Ishikawa (cell line): ENCODE results near the gene MRPL36.

ENCODE experiments used
- CEBPB ChIP-seq: IDR thresholded peaks from 2 replicates; pipeline ENCODE4 v1.6.1; 2012
- CREB1 ChIP-seq: IDR thresholded peaks from 2 replicates; pipeline ENCODE4 v1.6.1; 2012; ENCODE audit warnings: low read depth
- EGR1 ChIP-seq: IDR thresholded peaks from 2 replicates; pipeline ENCODE4 v1.6.1; 2012
- EP300 ChIP-seq: IDR thresholded peaks from 2 replicates; pipeline ENCODE4 v1.6.1; 2012; ENCODE audit warnings: borderline replicate concordance
- FOXM1 ChIP-seq: IDR thresholded peaks from 2 replicates; pipeline ENCODE4 v1.6.1; 2012; ENCODE audit warnings: low read depth, borderline replicate concordance
- NFIC ChIP-seq: IDR thresholded peaks from 2 replicates; pipeline ENCODE4 v1.6.1; 2012
- RAD21 ChIP-seq: IDR thresholded peaks from 2 replicates; pipeline ENCODE4 v1.6.1; 2012; ENCODE audit warnings: low read depth
- TAF1 ChIP-seq: IDR thresholded peaks from 2 replicates; pipeline ENCODE4 v1.6.1; 2012; ENCODE audit warnings: low read depth, mild to moderate bottlenecking
- TCF12 ChIP-seq: IDR thresholded peaks from 2 replicates; pipeline ENCODE4 v1.6.1; 2012; ENCODE audit warnings: low read depth
- TEAD4 ChIP-seq: IDR thresholded peaks from 2 replicates; pipeline ENCODE4 v1.6.1; 2012
- USF1 ChIP-seq: IDR thresholded peaks from 2 replicates; pipeline ENCODE4 v1.6.1; 2012
- YY1 ChIP-seq: IDR thresholded peaks from 2 replicates; pipeline ENCODE4 v1.6.1; 2012; ENCODE audit warnings: low read depth
- ZBTB7A ChIP-seq: IDR thresholded peaks from 2 replicates; pipeline ENCODE4 v1.6.1; 2012; ENCODE audit warnings: low read depth
- TF ChIP-seq, protein P1 (sequence below): IDR thresholded peaks from 2 replicates; pipeline ENCODE4 v1.6.1; 2012; ENCODE audit warnings: low read depth, mild to moderate bottlenecking
- TF ChIP-seq, protein P2 (sequence below): IDR thresholded peaks from 2 replicates; pipeline ENCODE4 v1.6.1; 2012

MRPL36 gene

DNA sequence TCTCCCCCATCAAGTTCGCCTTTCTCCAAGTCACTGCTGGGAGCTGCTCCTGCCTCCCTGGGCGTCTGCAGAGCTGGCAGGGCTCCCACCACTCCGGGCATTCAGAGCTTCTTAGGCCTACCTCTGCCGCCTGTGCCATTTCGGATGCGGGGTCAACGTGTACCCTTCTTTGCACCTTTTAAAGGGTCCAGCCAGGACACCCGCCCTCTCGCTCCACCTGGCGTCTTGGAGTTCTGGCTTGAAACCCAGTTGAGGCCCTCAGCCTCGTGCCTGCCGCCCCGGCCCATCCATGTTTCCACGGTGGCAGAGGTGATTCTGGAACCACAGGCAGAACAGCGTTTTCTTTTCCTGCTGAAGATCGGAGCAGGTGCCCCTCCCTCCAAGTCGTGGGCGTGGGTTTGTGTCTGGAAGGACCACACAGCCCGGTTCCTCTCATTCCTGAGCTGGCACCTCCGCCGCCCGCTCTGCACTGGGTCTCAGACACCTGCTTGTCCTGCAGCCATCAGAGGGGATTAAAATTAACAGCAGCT lies 34.5 kb upstream of the MRPL36 start:
- TF ChIP-seq, protein P1, sequence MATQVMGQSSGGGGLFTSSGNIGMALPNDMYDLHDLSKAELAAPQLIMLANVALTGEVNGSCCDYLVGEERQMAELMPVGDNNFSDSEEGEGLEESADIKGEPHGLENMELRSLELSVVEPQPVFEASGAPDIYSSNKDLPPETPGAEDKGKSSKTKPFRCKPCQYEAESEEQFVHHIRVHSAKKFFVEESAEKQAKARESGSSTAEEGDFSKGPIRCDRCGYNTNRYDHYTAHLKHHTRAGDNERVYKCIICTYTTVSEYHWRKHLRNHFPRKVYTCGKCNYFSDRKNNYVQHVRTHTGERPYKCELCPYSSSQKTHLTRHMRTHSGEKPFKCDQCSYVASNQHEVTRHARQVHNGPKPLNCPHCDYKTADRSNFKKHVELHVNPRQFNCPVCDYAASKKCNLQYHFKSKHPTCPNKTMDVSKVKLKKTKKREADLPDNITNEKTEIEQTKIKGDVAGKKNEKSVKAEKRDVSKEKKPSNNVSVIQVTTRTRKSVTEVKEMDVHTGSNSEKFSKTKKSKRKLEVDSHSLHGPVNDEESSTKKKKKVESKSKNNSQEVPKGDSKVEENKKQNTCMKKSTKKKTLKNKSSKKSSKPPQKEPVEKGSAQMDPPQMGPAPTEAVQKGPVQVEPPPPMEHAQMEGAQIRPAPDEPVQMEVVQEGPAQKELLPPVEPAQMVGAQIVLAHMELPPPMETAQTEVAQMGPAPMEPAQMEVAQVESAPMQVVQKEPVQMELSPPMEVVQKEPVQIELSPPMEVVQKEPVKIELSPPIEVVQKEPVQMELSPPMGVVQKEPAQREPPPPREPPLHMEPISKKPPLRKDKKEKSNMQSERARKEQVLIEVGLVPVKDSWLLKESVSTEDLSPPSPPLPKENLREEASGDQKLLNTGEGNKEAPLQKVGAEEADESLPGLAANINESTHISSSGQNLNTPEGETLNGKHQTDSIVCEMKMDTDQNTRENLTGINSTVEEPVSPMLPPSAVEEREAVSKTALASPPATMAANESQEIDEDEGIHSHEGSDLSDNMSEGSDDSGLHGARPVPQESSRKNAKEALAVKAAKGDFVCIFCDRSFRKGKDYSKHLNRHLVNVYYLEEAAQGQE, result no peak
- no peak for TF ChIP-seq USF1
- no peak for TF ChIP-seq CEBPB
- no peak for TF ChIP-seq CREB1
- TF ChIP-seq EGR1, result no peak
- no peak for TF ChIP-seq TEAD4
- TF ChIP-seq YY1, result no peak
- no peak for TF ChIP-seq RAD21
- no peak for TF ChIP-seq TCF12
- TF ChIP-seq NFIC, result no peak
- no peak for TF ChIP-seq TAF1
- TF ChIP-seq EP300, result no peak
- TF ChIP-seq, protein P2, sequence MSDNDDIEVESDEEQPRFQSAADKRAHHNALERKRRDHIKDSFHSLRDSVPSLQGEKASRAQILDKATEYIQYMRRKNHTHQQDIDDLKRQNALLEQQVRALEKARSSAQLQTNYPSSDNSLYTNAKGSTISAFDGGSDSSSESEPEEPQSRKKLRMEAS, result no peak
- TF ChIP-seq FOXM1, result no peak

- no peak for TF ChIP-seq USF1
These were observed 33.8 kb upstream of the MRPL36 start for GRCh38 chr5:1833264-1834021.

GRCh38 chr5:1832511-1833250 lies 33.0 kb upstream of the MRPL36 start:
- TF ChIP-seq NFIC (no peak), ZBTB7A (no peak), TEAD4 (no peak), TAF1 (no peak), USF1 (no peak)
- TF ChIP-seq, protein P1, result no peak

- no peak for TF ChIP-seq YY1
- no peak for TF ChIP-seq CREB1
- TF ChIP-seq TAF1, result no peak
- TF ChIP-seq NFIC, result no peak
- TF ChIP-seq, protein P1, result no peak
- TF ChIP-seq USF1, result no peak
- no peak for TF ChIP-seq FOXM1
- TF ChIP-seq ZBTB7A, result no peak
- no peak for TF ChIP-seq CEBPB
- no peak for TF ChIP-seq TCF12
- TF ChIP-seq, protein P2, result no peak
- TF ChIP-seq TEAD4, result no peak
- TF ChIP-seq RAD21, result no peak
- no peak for TF ChIP-seq EGR1
- no peak for TF ChIP-seq EP300
These were observed 32.2 kb upstream of the MRPL36 start for GRCh38 chr5:1831677-1832313.
